Raji (cell line): ENCODE measurements around the gene POMGNT1.

Source experiments
- POLR2A ChIP-seq: IDR thresholded peaks from 2 replicates; pipeline ENCODE4 v1.6.1; 2011; ENCODE audit warnings: low read depth, low read length, control low read depth; ENCODE audit not compliant: insufficient read depth

POMGNT1 gene

GRCh38 chr1:46188295-46189030 lies 9.8 kb downstream of the POMGNT1 start:
- TF ChIP-seq POLR2A = no peak

- no peak for TF ChIP-seq POLR2A
Observed at GRCh38 chr1:46187106-46187869, 10.9 kb downstream of the POMGNT1 start.

- TF ChIP-seq POLR2A = no peak
Observed at GRCh38 chr1:46186076-46186475, 12.2 kb downstream of the POMGNT1 start.

GRCh38 chr1:46184920-46185658 lies 13.1 kb downstream of the POMGNT1 start:
- TF ChIP-seq POLR2A = no peak

GRCh38 chr1:46183926-46184557 lies 14.2 kb downstream of the POMGNT1 start:
- TF ChIP-seq POLR2A = no peak

GRCh38 chr1:46183079-46183847 lies 15.0 kb downstream of the POMGNT1 start:
- TF ChIP-seq POLR2A = no peak

GRCh38 chr1:46181343-46182260 lies 16.6 kb downstream of the POMGNT1 start:
- TF ChIP-seq POLR2A = no peak

- TF ChIP-seq POLR2A = no peak
Observed at GRCh38 chr1:46180082-46180616, 18.1 kb downstream of the POMGNT1 start.

GRCh38 chr1:46179138-46180081 lies 18.8 kb downstream of the POMGNT1 start:
- TF ChIP-seq POLR2A = no peak

- no peak for TF ChIP-seq POLR2A
Observed at GRCh38 chr1:46176211-46176865, 21.9 kb downstream of the POMGNT1 start, which contains the start of gene P3R3URF. Gene P3R3URF, minus strand, starts transcription at chr1:46176488. Its CDS starts 17 bp downstream, at chr1:46176471.

GRCh38 chr1:46175243-46175642 lies 23.0 kb downstream of the POMGNT1 start:
- TF ChIP-seq POLR2A = no peak
